ENCODE data around the gene RPP25L. TPM values are rescaled to one million over a fixed set of nuclear protein-coding genes. Genes with fewer than 3 reads are reported as not detected.

Gene RPP25L
- total and polyA plus RNA-seq, 2 experiments from 2014 or later: 16.4 to 25.1 TPM

GRCh38 chr9:34656992-34657391 is 45.1 kb upstream of the RPP25L start:
- H3K79me2 ChIP-seq (replicated peaks; ENCODE audit: insufficient read depth): no peaks in the 10 kb centered on the region
- Mint-ChIP-seq H3K4me3 (no peak overlapping the region), H3K27me3 (ENCODE audit: insufficient read depth, low read depth, poor library complexity) (peaks cover 22% of the 10 kb centered on the region), H3K27ac (no peak overlapping the region), H3K4me1 (peaks cover 29% of the 10 kb centered on the region), H3K36me3 (ENCODE audit: low read depth) (no peaks in the 10 kb centered on the region), H3K9me3 (no peaks in the 10 kb centered on the region; the same call in 2 of the 3 replicates)
- no peaks in the 10 kb centered on the region for H3K36me3 ChIP-seq (ENCODE audit: insufficient read depth)
- H4K20me1 ChIP-seq (replicated peaks; ENCODE audit: insufficient read depth): no peaks in the 10 kb centered on the region; the same call in 1 of the 2 replicates
- no peak overlapping the region for H3K4me2 ChIP-seq
- no peak overlapping the region for H3K27ac ChIP-seq (ENCODE audit: low read depth)
- H2AFZ ChIP-seq: no peak overlapping the region
- 0 out of 2 replicates have a peak, but pooled peaks cover 4% of the 10 kb centered on the region for H3F3A ChIP-seq (replicated peaks; ENCODE audit: low read depth)
- no peaks in the 10 kb centered on the region for H3K27me3 ChIP-seq (ENCODE audit: insufficient read depth)
- ATAC-seq: no peak
- H3K4me1 ChIP-seq (ENCODE audit: insufficient read depth): peaks cover 16% of the 10 kb centered on the region
- H3K4me3 ChIP-seq: no peak overlapping the region
- H3K9me2 ChIP-seq (ENCODE audit: insufficient read depth): no peaks in the 10 kb centered on the region
- no peak for DNase-seq (ENCODE audit: low spot score)
- no peak for TF ChIP-seq EZH2phosphoT487 (IDR thresholded peaks at IDR 0.05; ENCODE audit: unreplicated experiment)
- no peak for TF ChIP-seq CTCF (conservative IDR thresholded peaks at IDR 0.05; ENCODE audit: low read depth in 2 of 2)
- TF ChIP-seq, protein P1, sequence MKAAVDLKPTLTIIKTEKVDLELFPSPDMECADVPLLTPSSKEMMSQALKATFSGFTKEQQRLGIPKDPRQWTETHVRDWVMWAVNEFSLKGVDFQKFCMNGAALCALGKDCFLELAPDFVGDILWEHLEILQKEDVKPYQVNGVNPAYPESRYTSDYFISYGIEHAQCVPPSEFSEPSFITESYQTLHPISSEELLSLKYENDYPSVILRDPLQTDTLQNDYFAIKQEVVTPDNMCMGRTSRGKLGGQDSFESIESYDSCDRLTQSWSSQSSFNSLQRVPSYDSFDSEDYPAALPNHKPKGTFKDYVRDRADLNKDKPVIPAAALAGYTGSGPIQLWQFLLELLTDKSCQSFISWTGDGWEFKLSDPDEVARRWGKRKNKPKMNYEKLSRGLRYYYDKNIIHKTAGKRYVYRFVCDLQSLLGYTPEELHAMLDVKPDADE (IDR thresholded peaks at IDR 0.05): no peak
- TF ChIP-seq ZNF114 (CRISPR knock-in tag; IDR thresholded peaks at IDR 0.05): no peak
- no peak for TF ChIP-seq NANOG (IDR thresholded peaks at IDR 0.05; ENCODE audit: borderline replicate concordance)
- TF ChIP-seq CREB1 (CRISPR knock-in tag; IDR thresholded peaks at IDR 0.05; ENCODE audit: low read depth): no peak
- no peak for TF ChIP-seq EZH2 (IDR thresholded peaks at IDR 0.05; ENCODE audit: low read depth, unreplicated experiment)
- no peak for TF ChIP-seq JUNB (IDR thresholded peaks at IDR 0.05; ENCODE audit: unreplicated experiment)
- TF ChIP-seq, protein P2, sequence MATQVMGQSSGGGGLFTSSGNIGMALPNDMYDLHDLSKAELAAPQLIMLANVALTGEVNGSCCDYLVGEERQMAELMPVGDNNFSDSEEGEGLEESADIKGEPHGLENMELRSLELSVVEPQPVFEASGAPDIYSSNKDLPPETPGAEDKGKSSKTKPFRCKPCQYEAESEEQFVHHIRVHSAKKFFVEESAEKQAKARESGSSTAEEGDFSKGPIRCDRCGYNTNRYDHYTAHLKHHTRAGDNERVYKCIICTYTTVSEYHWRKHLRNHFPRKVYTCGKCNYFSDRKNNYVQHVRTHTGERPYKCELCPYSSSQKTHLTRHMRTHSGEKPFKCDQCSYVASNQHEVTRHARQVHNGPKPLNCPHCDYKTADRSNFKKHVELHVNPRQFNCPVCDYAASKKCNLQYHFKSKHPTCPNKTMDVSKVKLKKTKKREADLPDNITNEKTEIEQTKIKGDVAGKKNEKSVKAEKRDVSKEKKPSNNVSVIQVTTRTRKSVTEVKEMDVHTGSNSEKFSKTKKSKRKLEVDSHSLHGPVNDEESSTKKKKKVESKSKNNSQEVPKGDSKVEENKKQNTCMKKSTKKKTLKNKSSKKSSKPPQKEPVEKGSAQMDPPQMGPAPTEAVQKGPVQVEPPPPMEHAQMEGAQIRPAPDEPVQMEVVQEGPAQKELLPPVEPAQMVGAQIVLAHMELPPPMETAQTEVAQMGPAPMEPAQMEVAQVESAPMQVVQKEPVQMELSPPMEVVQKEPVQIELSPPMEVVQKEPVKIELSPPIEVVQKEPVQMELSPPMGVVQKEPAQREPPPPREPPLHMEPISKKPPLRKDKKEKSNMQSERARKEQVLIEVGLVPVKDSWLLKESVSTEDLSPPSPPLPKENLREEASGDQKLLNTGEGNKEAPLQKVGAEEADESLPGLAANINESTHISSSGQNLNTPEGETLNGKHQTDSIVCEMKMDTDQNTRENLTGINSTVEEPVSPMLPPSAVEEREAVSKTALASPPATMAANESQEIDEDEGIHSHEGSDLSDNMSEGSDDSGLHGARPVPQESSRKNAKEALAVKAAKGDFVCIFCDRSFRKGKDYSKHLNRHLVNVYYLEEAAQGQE (IDR thresholded peaks at IDR 0.05; ENCODE audit: unreplicated experiment): no peak
- TF ChIP-seq ZNF331 (CRISPR knock-in tag; IDR thresholded peaks at IDR 0.05; ENCODE audit: low read depth): no peak
- TF ChIP-seq ZNF462 (CRISPR knock-in tag; IDR thresholded peaks at IDR 0.05): no peak
- no peak for TF ChIP-seq STAT1 (IDR thresholded peaks at IDR 0.05; ENCODE audit: unreplicated experiment)
- no peak for TF ChIP-seq POLR2AphosphoS5 (IDR thresholded peaks at IDR 0.05; ENCODE audit: low read depth)
